CD4-positive, alpha-beta T cell treated with Interleukin-1 beta for 1 hour (primary cell): Measurements from ENCODE around the gene IL5RA.

ENCODE experiments used
- DNase-seq, 2 donors: peaks; one replicate each; pipeline ENCODE4 v3.0.0-alpha.2; 2020 to 2022

Gene IL5RA

GRCh38 chr3:3107181-3107580 lies 3.0 kb downstream of the IL5RA start:
- DNase-seq: no peak

GRCh38 chr3:3105815-3106214 lies 4.4 kb downstream of the IL5RA start:
- no peak for DNase-seq

- no peak for DNase-seq
These were observed 4.9 kb downstream of the IL5RA start for GRCh38 chr3:3105246-3105645.

- DNase-seq: no peak
These were observed 7.4 kb downstream of the IL5RA start for GRCh38 chr3:3102751-3103150.

- DNase-seq: no peak
These were observed 8.3 kb downstream of the IL5RA start for GRCh38 chr3:3101660-3102458.

GRCh38 chr3:3097958-3098357 lies 12.2 kb downstream of the IL5RA start:
- no peak for DNase-seq

GRCh38 chr3:3089017-3089416 lies 21.2 kb downstream of the IL5RA start:
- peak in 1 of 2 donors; percentile 5 for DNase-seq

GRCh38 chr3:3087716-3088465 lies 22.3 kb downstream of the IL5RA start:
- DNase-seq: no peak

GRCh38 chr3:3087279-3087678 lies 22.9 kb downstream of the IL5RA start:
- no peak for DNase-seq

GRCh38 chr3:3086239-3086638 lies 23.9 kb downstream of the IL5RA start:
- no peak for DNase-seq

- no peak for DNase-seq
These were observed 24.4 kb downstream of the IL5RA start for GRCh38 chr3:3085782-3086181.

GRCh38 chr3:3084890-3085289 lies 25.3 kb downstream of the IL5RA start:
- DNase-seq: no peak

- no peak for DNase-seq
These were observed 27.8 kb downstream of the IL5RA start for GRCh38 chr3:3082234-3082924.

- no peak for DNase-seq
These were observed 28.6 kb downstream of the IL5RA start for GRCh38 chr3:3081381-3082233.

GRCh38 chr3:3080309-3080708 lies 29.9 kb downstream of the IL5RA start:
- DNase-seq: no peak

GRCh38 chr3:3074551-3075257 lies 35.5 kb downstream of the IL5RA start:
- no peak for DNase-seq

GRCh38 chr3:3071136-3071535 lies 39.0 kb downstream of the IL5RA start:
- no peak for DNase-seq

- DNase-seq: no peak
These were observed 40.5 kb downstream of the IL5RA start for GRCh38 chr3:3069723-3070122.

GRCh38 chr3:3068358-3068881 lies 41.8 kb downstream of the IL5RA start:
- DNase-seq: no peak

- no peak for DNase-seq
These were observed 43.3 kb downstream of the IL5RA start for GRCh38 chr3:3066910-3067309.

- no peak for DNase-seq
These were observed 43.8 kb downstream of the IL5RA start for GRCh38 chr3:3066378-3066777.

GRCh38 chr3:3065876-3066275 lies 44.3 kb downstream of the IL5RA start:
- DNase-seq: no peak
